Activated CD4-positive, alpha-beta T cell treated with anti-CD3 and anti-CD28 coated beads, Interleukin-2, Interleukin-6, amounts not matched to agents 100 ng/mL and 50 ng/mL, durations not matched to agents 16 hours and 8 hours (primary cell): ENCODE data around the gene EPS8L2.
A peak's percentile ranks its signal among the peaks of the same experiment; 100 is the strongest.

ENCODE experiments used
- DNase-seq: peaks from one replicate; pipeline ENCODE4 v3.0.0-alpha.2; 2020

EPS8L2 gene

GRCh38 chr11:704781-705645, 1.0 kb upstream of the EPS8L2 start:
- DNase-seq = no peak

DNA sequence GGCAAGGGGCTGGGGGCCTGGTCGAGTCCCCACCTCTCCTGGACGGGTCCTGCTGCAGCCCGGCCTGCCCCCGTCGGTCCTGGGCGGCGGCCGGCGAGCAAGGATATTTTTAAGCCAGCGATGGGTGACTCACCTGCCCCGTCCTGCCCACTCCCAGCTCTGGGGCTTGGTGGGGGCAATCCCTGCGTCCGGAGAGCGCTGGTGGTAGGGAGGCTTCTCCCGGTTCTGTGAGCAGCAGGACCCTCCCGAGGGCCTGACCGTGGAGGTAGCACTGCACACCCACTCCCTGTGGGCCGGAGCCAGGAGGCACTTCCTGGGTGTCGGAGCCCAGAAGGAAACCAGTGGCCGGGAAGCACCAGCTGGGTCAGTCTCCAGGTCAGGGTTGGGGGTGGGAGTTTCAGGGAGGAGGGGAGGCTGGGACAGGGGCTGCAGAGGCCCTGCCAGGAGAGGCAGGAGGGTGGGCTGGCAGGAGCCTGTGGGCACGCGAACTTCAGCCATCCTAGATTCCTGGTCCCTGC, 467 bp downstream of the EPS8L2 start:
- DNase-seq = no peak

- no peak for DNase-seq
These were observed 1.2 kb downstream of the EPS8L2 start for GRCh38 chr11:706957-707816.

GRCh38 chr11:707817-708420, 1.9 kb downstream of the EPS8L2 start:
- DNase-seq = no peak

DNA sequence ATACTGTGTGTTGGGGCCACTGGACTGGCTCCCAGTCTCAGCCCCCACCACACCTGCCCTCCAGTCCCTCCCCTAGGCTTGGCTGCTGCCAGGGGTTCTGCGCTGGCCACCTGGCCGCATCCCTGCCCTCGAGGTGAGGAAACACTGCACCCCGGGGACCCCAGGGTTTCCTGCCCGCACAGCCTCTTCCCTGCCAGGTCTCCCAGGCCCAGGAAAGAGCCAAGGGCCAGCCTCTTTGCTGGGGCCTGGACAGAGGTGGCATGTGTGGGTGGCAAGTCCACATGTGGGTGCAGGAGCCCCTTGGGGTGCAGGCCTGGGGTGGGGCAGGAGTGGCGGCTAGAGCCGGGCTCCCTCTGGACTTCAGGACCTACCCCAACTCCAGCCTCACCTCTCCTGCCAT, 2.5 kb downstream of the EPS8L2 start:
- no peak for DNase-seq

- DNase-seq = no peak
These were observed 3.3 kb downstream of the EPS8L2 start for GRCh38 chr11:709109-709997.

GRCh38 chr11:714436-714835, 8.4 kb downstream of the EPS8L2 start:
- no peak for DNase-seq

DNA sequence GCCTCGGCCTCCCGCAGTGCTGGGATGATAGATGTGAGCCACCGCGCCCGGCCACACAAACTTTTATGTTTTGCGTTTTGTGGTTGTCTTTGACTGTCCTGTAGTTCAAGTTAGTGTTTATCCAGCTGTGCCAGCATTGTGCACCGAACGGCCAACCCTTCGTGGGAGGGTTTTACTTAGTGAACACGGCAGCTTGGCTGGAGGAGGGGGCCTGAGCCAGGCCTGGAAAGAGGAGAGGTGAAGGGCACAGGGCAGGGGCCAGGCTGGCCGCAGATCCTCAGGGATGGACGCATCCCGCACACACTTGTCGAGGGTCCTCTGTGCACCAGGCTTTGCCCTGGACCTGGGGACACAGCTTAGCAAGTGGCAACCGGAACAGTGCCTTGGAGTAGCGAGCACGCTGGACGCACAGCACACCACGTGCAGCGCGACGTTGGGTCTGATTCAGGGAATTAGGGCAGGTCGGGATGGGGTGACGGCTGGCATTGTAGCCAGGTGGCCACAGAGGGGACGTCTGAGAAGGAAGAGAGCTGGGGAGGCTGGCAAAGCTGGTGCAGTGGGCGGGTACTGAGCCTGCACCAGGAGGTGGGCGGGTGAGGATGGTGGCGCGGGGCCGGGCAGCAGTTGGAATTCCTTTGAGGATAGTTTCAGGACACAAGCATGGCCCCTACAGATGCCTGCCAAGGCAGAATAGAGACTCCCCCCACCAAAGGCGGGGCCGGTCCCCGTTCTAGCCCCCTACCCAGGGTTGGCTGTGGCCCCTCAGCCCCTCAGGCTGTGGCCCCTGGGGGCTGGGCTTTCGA, 13.4 kb downstream of the EPS8L2 start:
- DNase-seq = no peak

- DNase-seq = no peak
These were observed 14.1 kb downstream of the EPS8L2 start for GRCh38 chr11:720017-720641.

- DNase-seq = no peak
These were observed 14.7 kb downstream of the EPS8L2 start for GRCh38 chr11:720642-721246.

GRCh38 chr11:721247-721740, 15.3 kb downstream of the EPS8L2 start:
- DNase-seq = no peak

DNA sequence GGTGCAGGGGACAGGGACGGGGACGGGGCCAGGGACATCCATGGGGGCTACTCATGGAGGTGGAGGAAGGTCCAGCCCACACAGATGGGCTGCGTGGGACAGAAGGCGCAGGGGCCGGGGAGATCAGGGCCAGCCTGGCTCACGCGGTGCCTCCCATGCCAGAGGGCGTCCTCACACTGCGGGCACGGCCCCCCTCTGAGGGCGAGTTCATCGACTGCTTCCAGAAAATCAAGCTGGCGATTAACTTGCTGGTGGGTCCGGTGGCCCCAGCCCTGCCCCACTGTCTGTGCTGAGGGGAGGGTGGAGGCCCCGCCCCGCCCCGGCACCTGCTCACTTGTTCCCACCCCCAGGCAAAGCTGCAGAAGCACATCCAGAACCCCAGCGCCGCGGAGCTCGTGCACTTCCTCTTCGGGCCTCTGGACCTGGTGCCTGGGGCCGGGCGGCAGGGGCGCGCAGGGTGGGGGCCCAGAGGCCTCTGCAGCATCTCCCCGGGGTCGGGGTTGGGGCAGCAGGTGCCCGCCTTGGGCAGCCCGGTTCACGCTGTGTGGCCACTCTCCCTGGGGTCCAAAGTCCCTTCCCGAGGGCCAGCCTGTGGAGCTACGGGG, 15.8 kb downstream of the EPS8L2 start:
- DNase-seq = peak; percentile 44

- no peak for DNase-seq
These were observed 16.3 kb downstream of the EPS8L2 start for GRCh38 chr11:722346-722811.

DNA sequence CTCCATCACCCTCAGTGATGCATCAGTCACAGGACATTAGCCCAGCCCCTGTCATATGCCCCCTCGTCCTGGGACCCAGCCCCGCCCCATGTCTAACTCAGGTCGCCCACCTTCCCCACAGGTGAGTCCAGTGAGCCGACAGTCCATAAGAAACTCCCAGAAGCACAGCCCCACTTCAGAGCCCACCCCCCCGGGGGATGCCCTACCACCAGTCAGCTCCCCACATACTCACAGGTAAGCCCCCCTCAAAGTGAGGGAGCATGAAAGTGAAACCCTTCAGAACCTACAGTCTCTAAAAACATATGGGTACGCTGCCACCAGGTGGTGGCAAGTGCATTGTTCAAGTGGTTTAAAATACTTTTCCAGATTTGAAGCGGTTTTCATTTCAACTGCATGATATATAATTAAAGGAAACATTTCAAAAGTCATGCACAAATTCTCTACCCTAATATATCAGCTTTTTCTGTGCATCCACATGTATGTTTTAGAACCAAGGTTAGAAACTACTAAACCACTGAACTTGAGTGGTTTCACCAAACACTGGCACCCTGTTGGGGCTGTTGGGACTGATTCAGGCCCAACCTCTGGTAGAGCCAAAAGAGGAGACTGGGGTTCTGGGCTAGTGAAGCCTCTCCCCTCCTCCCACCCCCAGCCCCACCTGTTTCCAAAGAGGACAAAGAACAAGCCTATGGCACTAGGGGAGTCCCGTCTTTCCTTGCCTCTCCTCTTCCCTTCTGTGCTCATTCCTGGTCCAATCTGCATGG, 17.3 kb downstream of the EPS8L2 start:
- DNase-seq = peak; percentile 62

DNA sequence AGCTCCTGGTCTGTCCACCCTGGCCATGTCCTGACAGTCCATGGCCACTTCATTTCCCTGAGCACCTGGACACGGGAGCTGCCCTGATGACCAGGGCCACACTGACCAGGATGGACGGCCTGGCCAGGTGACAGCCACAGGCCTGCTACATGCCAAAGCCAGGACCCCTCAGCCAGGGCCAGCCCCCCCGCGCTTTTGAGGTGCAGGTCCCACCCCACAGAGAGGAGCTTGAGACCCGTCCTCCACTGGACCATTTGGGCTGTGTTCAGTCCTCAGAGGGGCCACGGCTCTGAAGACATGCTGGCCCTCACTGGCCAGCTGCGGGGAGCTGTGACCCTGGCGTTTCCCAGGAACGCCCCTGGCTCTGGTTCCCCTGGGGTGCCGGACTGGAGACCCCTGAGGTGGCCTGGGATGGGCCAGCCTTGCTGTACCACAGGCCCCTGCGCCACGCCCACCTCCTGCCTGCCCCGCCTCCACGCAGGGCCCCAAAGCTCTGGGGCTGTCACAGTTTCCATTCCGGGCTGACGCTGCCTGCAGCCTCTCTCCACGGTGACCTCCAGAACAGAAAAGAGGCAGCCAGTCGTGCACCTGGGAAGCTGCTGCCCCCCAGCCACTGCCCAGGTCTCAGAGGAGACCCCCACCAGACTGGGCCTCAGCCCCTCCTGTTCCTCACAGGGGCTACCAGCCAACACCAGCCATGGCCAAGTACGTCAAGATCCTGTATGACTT, 18.2 kb downstream of the EPS8L2 start:
- DNase-seq = no peak

DNA sequence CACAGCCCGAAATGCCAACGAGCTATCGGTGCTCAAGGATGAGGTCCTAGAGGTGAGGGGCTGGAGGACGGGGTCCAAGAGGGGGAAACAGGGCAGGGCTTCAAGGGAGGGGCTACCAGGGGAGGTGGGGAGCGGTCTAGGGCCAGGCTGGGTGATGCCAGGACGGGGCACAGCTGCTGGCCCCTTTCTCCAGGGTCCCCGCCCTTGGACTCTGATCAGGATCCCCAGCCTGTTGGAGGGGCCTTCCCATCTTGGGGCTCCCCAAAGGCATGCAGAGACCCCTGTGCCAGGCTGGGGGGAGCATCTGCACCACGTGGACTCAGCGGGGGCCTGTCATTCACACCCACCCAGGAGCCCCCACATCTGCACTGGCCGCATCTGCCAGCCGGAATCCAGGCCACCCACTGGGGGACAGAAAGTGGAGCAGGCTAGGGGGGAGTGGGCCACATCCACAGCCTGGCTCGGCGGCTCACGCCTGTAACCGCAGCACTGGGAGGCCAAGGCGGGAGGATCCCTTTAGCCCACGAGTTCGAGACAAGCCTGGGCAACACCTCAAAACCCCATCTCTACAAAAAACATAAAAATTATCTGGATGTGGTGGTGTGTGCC, 18.9 kb downstream of the EPS8L2 start:
- no peak for DNase-seq

DNA sequence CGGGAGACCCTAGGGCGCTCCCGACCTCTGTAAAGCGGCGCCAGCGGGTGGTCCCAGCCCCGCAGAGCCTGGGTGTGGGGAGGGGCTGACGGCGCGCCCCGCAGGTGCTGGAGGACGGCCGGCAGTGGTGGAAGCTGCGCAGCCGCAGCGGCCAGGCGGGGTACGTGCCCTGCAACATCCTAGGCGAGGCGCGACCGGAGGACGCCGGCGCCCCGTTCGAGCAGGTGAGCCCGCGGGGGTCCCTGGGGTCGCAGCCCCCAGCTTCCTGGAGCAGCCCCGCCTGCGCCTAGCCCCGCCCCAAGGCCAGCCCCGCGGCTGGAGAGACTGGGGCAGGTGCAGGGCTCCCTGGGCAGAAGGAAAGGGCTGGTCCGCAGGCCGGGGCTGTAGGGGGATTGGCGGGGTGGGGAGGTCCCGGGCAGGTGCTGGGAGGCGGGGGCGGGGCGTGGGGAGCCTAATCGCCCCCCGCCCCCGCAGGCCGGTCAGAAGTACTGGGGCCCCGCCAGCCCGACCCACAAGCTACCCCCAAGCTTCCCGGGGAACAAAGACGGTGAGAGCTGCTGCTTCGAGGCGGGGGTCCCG, 19.7 kb downstream of the EPS8L2 start:
- DNase-seq = no peak
